ENCODE data around the gene BPIFB6.

BPIFB6 gene

DNA sequence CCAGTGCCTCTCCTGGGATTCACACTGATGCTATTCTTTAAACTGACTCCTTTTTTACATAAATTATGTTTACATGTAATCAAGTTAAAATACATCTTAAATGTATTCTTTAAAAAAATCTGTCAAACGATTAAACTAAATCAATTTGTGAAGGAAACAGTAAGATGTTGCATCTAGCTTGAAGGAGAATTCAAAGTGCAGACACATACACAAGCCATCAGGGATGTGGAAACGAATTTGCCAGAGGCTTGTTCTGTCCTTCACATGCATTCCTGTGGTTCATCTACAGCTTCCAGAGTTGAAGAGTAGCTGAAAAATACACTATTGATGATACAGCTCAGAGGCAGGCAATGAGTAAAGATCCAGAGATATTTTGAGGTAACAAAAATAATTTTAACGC lies 15.0 kb downstream of the BPIFB6 start:
- Histone ChIP-seq H4K20me1 (ENCODE audit: insufficient read depth, low read length) (no peaks in the 10 kb centered on the region), H3K4me1 (ENCODE audit: low read length) (no peaks in the 10 kb centered on the region), H3K9me2 (replicated peaks; ENCODE audit: insufficient read depth, low read length) (no peaks in the 10 kb centered on the region), H3K27me3 (replicated peaks; ENCODE audit: insufficient read depth, low read length) (0 out of 2 replicates have a peak, but pooled peaks cover 19% of the 10 kb centered on the region), H3K4me3 (ENCODE audit: low read length) (no peak overlapping the region), H3K4me2 (ENCODE audit: low read depth, low read length) (no peak overlapping the region), H2AFZ (ENCODE audit: low read length) (no peak overlapping the region), H3K27ac (ENCODE audit: low read length) (no peak overlapping the region), H3K36me3 (replicated peaks; ENCODE audit: insufficient read depth, low read length) (no peaks in the 10 kb centered on the region), H3K9me3 (replicated peaks; ENCODE audit: insufficient read depth, low read length) (no peaks in the 10 kb centered on the region), H3K79me2 (ENCODE audit: low read length) (no peaks in the 10 kb centered on the region), H3F3A (ENCODE audit: insufficient read depth, low read length) (no peaks in the 10 kb centered on the region), H3K9ac (ENCODE audit: low read length) (no peak overlapping the region)
- TF ChIP-seq CTCF (IDR thresholded peaks at IDR 0.05; ENCODE audit: low read length), result no peak
- no peak for TF ChIP-seq EZH2phosphoT487 (IDR thresholded peaks at IDR 0.05; ENCODE audit: low read length)
- no peak for TF ChIP-seq EZH2 (optimal IDR thresholded peaks at IDR 0.05; ENCODE audit: low read depth, low read length)
- no peak for DNase-seq

DNA sequence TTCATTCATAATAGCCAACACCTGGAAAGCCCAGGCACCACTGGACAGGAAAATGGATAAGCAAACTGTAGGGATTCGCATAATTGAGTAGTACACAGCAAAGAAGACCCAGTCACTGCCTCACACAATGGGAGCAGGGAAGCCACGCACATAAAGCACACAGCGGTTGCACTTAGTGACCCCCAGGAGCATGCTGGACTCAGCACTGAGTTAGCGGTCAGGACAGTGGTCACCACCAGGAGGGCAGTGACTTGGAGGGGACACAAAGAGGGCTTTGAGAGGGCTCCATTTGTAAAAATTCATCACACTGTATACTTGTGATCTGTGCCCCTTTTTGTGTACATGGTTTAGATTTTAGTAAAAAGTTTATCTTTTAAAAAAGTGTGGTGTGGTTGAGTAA lies 19.9 kb downstream of the BPIFB6 start:
- Histone ChIP-seq H3K4me1 (ENCODE audit: low read length) (no peaks in the 10 kb centered on the region), H3K4me3 (ENCODE audit: low read length) (no peak overlapping the region), H3K4me2 (ENCODE audit: low read depth, low read length) (no peak overlapping the region), H3F3A (ENCODE audit: insufficient read depth, low read length) (no peaks in the 10 kb centered on the region), H3K9ac (ENCODE audit: low read length) (no peak overlapping the region), H3K27me3 (replicated peaks; ENCODE audit: insufficient read depth, low read length) (peaks cover 46% of the 10 kb centered on the region), H2AFZ (ENCODE audit: low read length) (no peak overlapping the region), H3K27ac (ENCODE audit: low read length) (no peak overlapping the region), H3K36me3 (replicated peaks; ENCODE audit: insufficient read depth, low read length) (no peaks in the 10 kb centered on the region), H4K20me1 (ENCODE audit: insufficient read depth, low read length) (no peaks in the 10 kb centered on the region), H3K9me3 (replicated peaks; ENCODE audit: insufficient read depth, low read length) (no peaks in the 10 kb centered on the region), H3K79me2 (ENCODE audit: low read length) (no peaks in the 10 kb centered on the region), H3K9me2 (replicated peaks; ENCODE audit: insufficient read depth, low read length) (no peaks in the 10 kb centered on the region)
- DNase-seq, result no peak
- TF ChIP-seq CTCF (IDR thresholded peaks at IDR 0.05; ENCODE audit: low read length), result no peak
- no peak for TF ChIP-seq EZH2 (optimal IDR thresholded peaks at IDR 0.05; ENCODE audit: low read depth, low read length)
- no peak for TF ChIP-seq EZH2phosphoT487 (IDR thresholded peaks at IDR 0.05; ENCODE audit: low read length)

DNA sequence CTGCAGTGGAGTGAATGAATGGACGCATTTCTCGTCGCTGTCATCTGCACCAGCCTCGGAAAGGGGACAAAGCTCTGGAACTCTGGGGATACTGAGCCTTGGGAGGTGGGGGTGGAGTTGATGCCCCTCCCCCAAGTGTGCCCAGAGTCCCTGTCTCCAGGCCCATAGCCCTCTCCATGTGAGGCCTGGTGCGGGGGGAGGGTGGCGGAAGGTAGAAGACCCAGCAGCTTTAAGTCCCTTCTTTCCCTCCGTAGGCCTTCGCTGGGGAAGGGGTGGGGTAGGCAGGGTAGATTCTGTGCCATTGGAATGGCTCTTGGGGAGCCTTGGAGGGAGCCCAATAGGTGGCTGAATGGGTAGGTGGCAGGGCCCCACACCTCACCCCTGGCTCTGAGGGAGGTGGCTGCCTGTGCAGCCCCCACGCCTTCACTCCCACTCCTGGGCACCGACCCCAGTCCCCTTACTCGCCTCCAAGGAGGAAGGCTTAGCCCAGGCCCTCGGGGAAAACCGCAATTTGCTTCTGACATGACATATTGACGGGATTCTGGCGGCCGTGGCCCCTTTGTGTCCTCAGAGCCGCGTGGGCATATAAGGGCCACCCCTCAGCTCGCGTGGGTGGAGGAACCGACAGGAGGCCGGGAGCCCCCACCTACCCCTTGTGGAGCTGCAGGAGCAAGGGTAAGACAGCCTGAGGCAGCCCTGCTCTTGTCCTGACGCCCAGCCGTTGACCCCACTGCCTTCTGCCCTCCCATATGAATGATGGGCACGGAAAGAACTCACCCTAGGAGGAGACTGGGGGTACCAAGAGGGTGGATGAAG lies 22.1 kb downstream of the BPIFB6 start, which contains the start of gene BPIFB3:
BPIFB3 (plus strand) TSS at position 613 of the 816 bp plus-strand sequence. CDS start 1,533 bp downstream, outside the sequence.
- Histone ChIP-seq H3K9ac (ENCODE audit: low read length) (no peak within 1 kb of the TSS), H3K9me3 (replicated peaks; ENCODE audit: insufficient read depth, low read length) (no peaks in the 10 kb centered on the region), H3K79me2 (ENCODE audit: low read length) (no peaks in the 10 kb centered on the region), H2AFZ (ENCODE audit: low read length) (no peak within 1 kb of the TSS), H4K20me1 (ENCODE audit: insufficient read depth, low read length) (no peaks in the 10 kb centered on the region), H3K36me3 (replicated peaks; ENCODE audit: insufficient read depth, low read length) (no peaks in the 10 kb centered on the region), H3K4me3 (ENCODE audit: low read length) (no peak within 1 kb of the TSS), H3K27ac (ENCODE audit: low read length) (no peak within 1 kb of the TSS), H3K27me3 (replicated peaks; ENCODE audit: insufficient read depth, low read length) (peaks cover 41% of the 10 kb centered on the region), H3F3A (ENCODE audit: insufficient read depth, low read length) (no peaks in the 10 kb centered on the region), H3K4me1 (ENCODE audit: low read length) (no peaks in the 10 kb centered on the region), H3K9me2 (replicated peaks; ENCODE audit: insufficient read depth, low read length) (no peaks in the 10 kb centered on the region), H3K4me2 (ENCODE audit: low read depth, low read length) (no peak within 1 kb of the TSS)
- TF ChIP-seq CTCF (IDR thresholded peaks at IDR 0.05; ENCODE audit: low read length) (no peak), EZH2phosphoT487 (IDR thresholded peaks at IDR 0.05; ENCODE audit: low read length) (no peak), EZH2 (optimal IDR thresholded peaks at IDR 0.05; ENCODE audit: low read depth, low read length) (no peak)
- DNase-seq, result no peak

All from MM.1S (cell line).